DMS153 (cell line): ENCODE data around the gene CTNNBIP1.
A peak's percentile ranks its signal among the peaks of the same experiment; 100 is the strongest.

ENCODE experiments used
- DNase-seq: peaks from one replicate; lab custom pipeline; 2025; lab: John Stamatoyannopoulos, UW

The CTNNBIP1 gene

DNA sequence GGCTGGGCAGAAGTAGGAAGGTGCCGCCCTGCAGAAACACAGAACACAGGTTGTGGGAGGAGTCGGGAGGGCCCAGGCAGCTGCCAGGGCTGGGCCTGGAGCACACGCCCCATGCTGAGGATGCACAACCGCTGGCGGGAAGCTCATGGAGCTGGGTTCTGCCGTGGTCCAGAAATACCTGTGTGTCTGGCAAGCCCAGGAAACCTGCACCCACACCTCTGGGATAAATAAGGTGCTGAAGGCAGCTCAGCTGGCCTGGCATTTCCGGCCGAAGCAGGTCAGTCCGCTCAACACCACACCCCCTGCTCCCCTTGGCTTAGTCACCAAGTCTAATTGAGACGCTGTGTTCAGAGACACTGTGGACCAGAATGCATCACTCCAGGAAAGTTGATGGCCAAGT lies 32.1 kb downstream of the CTNNBIP1 start:
- DNase-seq: peak; percentile 53

- DNase-seq: no peak
Measured at GRCh38 chr1:9875636-9876000, 34.5 kb downstream of the CTNNBIP1 start.

DNA sequence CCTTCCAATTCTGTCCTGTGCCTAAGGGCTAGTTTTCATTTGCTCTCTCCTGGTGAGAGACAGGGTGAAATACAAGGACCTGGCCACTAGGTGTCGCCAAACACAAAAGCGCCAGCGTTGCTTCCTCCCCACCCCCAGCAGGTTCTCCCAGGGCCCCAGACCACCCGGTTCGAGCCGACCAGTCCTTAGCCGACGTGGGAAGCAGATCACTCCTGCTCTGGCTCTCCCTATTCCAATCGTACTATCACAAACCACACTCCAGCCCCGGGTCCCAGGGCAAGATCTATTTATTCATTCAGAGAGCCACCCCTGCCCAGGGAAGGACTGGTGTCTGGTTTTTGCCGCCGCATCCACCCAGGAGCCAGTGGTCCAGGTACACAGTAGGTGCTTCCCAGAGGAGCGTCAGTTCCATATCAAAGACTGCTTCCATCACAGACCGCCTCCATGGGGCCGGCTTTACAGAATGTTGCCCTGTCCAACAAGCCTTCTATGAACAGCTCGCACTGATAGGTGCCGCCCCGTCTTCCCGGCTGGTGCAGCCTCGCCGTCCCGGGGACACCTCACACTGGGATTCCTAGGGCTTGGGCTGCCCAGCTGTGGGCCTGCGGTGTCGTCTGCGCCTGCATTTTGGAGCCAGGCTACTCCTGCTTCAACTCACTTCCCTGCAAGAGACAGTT lies 35.0 kb downstream of the CTNNBIP1 start:
- DNase-seq: peak; percentile 51

- DNase-seq: no peak
Measured at GRCh38 chr1:9874412-9874811, 35.7 kb downstream of the CTNNBIP1 start.

GRCh38 chr1:9873992-9874391 lies 36.1 kb downstream of the CTNNBIP1 start:
- no peak for DNase-seq

- no peak for DNase-seq
Measured at GRCh38 chr1:9873385-9873784, 36.7 kb downstream of the CTNNBIP1 start.

DNA sequence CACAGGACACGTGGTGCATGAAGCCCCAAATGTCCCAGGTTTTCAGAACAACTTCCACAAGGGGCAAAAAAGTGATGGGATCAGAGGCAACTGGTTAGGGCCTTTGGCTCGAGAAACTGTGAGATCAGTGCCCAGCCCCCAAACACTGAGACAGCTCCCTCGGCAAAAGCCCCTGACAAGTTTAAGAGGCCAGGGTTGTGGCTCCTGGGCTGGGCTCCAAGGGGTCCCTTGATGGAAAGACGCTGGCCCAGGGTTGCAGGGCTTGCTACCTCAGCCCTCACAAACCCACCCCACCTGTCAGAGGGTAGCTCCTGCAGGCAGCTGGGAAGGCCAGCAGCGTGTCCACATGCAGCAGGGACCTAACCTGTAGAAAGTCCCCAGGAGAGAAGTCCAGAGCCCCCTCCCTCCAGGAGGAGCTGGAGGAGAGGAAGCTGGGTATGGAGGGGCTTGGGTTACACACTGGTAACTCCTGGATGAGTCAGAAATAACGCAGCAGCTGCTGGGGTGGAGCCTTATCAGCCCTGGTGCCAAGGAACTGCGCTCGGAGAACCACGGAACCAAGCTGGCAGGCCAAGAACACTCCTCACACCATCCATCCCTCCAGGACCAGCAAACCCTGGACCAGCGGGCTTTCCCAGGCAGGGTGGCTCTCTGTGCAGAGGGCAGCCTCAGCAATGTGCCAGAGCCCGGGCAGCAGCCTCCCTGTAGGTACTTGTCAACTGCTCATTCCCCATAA lies 37.5 kb downstream of the CTNNBIP1 start:
- DNase-seq: no peak

DNA sequence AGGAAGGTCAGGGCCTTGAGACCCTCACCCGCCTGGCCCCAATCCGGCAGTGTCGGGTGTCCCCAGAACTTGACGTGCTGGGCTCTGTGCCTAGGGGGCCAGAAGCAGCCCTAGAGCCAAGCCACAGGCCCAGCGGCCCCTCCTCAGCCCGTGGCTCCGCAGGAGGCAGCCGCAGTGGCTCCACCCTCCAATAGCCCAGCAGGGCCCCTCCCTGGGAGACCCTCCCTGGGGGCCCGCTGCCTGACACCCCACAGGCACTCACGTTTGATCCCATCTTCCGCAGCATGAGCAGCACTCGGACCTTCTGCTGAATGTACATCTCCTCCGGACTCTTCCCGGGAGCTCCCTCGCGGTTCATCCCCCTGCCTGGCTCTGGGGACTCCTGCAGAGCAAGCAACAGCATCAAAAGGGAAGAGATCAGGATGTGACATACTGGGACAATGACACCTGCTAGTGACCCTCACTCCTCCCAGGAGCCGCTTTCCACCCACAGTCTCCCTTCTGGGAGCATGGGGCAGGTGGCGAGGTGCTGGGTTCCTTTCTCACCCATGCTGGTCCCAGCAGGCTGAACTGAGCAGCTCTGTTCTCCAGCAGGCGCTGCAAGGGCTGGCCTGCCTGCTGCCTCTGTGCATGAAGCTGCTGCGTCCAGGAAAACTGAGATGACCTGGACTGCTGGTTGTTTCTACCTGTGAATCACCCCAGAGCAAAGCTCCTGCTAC lies 38.2 kb downstream of the CTNNBIP1 start:
- DNase-seq: no peak

DNA sequence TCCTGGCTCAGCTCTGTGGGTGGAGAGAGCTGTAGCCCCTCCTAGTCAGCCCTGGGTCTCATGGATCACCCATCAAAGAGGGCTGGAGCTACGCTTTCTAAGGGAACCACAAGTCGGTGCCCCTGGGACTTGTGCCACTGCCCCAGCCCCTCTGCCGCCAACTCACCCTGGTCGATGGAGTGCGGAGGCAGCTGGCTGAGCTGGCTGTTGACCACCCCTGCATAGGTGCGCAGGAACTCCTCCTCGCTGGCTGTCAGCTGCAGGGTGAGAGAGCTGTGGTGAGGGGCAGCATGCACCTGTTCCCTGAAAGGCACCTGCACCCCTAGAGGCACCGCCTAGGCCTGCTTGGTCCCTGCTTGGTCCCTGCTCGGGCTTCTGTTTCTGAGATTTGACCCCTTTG lies 39.0 kb downstream of the CTNNBIP1 start:
- no peak for DNase-seq

- DNase-seq: no peak
Measured at GRCh38 chr1:9870572-9870971, 39.5 kb downstream of the CTNNBIP1 start.

GRCh38 chr1:9869831-9870251 lies 40.2 kb downstream of the CTNNBIP1 start:
- DNase-seq: no peak

GRCh38 chr1:9868244-9868590 lies 41.9 kb downstream of the CTNNBIP1 start:
- DNase-seq: no peak

- peak; percentile 32 for DNase-seq
Measured at GRCh38 chr1:9867408-9868243, 42.4 kb downstream of the CTNNBIP1 start.

- no peak for DNase-seq
Measured at GRCh38 chr1:9866836-9867235, 43.2 kb downstream of the CTNNBIP1 start.

GRCh38 chr1:9865724-9866123 lies 44.3 kb downstream of the CTNNBIP1 start:
- no peak for DNase-seq

DNA sequence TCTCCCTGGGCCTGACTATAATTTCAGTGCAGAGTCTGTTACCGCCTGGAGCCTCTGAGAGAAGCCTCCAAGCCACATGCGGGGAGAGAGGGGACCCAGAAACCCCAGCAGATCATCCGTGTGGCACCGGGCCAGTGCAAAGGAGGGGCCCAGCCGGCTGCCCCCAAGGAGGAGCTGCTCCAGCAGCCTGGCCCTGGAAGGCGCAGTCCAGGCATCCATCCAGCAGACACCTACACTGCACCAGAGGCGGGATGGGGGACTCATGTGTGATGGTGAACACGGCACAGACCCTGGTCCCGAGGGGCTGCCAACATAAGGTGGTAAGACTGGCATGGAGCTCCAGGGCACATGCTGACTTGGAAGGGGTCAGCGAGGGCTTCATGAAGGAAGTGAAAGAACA lies 46.7 kb downstream of the CTNNBIP1 start:
- DNase-seq: no peak

DNA sequence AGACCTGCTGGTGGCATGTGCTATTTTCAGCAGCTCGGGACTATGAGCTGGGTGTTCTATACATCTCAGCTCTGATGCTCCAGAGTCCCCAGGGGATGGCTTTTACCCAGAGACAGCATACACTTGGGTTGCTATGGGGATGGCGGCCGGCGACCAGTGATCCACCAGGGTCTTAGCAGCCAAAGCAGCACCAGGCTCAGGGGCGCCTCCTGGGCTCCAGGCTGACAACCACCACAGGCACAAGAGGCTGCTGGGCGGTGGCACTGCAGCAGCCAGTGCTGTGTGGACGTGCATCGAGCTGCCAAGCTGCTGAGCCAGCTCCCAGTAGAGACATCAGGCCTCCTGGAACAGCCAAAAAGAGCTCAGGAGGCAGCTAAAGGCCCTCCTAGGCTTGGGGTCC lies 48.7 kb downstream of the CTNNBIP1 start:
- DNase-seq: peak; percentile 19

- DNase-seq: no peak
Measured at GRCh38 chr1:9860887-9861286, 49.2 kb downstream of the CTNNBIP1 start.

DNA sequence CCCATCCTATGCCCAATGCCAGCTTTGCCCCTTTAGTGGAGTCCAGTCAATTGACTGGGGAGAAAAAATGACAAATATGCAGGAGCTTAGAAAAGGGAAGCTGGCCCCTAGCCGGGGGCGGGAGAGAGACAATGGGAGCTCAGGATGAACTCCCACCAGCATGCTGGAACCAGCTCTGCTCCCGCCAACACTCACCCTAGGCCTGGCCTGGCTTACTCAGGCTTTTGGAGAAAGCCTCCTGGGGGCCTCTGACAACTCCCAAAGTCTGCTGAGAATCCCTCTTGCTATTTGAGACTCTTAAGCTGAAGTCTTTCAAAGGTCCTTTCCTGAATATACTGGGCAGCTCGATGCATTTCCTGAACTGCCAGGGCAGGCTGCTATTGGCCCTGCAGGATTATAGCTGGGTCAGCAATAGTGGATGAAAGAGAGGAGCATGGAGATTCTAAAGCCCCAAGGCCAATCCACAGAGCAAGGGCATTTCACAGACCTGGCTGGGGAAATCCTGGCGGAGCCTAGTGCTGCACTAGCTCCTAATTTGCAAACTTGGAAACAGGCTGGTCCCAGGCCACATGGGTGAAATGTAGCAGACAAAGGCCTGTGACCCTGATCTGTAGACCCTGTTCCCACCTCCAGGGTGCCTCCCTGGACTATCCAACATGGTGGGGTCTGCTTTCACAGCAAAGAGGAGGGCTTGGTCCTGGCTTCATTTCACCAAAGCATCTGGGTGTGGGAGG lies 50.6 kb downstream of the CTNNBIP1 start:
- DNase-seq: no peak

DNA sequence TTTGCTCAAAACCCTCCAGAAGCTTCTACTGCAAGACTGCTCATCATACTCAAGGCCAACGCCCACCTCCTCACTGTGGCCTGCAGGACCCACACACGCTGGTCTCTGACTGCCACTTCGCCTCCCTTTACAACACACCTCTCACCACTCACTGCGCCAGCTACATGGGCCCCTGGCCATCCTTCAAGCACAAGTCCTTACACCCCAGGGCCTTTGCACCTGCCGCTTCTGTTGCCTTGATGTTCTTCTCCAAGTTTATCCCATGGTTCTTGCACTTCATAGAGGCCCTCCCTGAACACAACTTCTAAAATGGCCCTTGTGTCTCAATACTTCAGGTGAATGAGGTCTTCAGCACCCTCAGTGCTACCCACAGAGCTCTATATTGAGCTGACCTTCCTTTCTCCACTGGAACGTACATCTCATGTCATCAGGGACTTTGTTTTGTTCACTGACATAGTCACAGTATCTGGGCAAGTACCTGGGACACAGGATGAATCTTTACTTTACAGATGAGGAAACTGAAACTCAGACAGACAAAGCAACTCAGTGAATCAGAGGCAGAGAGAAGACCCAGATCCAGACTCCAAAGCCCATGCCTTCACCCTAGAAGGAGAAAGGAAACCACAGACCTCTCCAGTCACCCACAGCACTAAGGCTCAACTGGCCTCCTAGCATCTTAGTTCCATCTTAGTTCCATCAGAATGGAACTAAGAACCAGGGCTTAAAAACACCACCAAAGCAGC lies 51.6 kb downstream of the CTNNBIP1 start:
- no peak for DNase-seq

DNA sequence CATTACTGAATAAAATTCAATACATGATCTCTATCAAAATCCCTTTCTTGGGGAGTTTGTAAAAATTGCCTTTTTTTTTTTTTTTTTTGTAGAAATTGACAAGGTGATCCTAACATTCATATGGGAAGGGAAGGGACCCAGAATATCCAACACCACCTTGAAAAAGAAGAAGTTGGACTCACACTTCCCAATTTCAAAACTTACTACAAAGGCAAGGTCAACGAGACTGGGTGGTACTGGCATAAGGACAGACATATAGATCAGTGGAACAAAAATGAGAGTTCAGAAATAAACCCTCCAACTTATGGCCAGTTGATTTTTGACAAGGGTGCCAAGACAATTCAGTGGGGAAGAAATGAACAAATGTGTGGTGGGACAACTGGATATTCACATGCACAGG lies 54.9 kb downstream of the CTNNBIP1 start:
- DNase-seq: no peak
